ENCODE results near the gene CEP76.

CEP76 gene

DNA sequence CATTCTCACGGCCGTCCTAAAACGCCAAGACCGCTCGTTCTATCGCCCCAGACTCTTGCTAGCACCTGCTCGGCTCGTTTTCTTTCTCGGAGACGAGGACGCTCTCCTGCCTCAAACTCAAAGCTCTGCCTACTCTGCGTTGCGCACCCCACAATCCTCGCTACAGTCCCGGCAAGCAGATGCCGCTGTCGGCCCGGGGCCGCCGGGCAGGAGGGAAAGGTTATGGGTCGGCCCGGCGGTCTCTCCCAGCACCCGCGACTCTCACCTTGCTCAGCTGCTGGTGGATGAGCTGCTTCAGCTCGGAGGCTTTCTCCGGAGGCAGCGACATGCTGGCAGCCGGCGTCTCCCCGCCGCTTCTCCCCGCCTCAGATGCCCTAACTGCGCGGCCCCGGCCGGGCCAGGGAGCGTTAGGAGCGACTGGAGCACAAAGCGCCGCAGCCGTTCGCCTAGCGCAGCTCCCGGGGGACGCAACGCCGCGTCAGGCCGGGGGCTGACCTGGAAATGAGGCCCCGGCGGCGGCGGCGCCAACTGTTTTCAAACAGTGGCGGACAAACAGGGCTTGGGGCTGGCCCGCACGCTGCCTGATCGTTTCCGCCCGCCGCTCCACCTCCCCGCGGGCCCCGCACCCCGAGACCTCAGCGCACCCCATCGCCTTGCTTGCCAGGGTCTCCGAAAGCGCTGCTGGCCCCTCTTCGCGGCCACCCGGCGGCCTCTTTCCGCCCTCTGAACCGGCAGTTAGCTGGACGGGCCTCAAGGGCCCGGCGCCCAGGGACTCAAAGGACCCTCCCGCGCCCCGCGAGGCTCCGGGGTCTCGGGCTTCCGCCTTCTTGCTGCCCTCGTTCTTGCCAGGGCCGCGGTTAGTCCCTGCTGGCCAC is at the start of gene CEP76, which contains the start of gene PSMG2:
Gene CEP76 (minus strand): TSS at position 503 of the 875 bp plus-strand sequence. CDS start 175 bp downstream, at position 328.
Gene PSMG2 (plus strand): TSS at position 822 of the 875 bp plus-strand sequence. CDS start 66 bp downstream, outside the sequence.
- peak; percentile 42 to 96 (median 82) for DNase-seq

- DNase-seq, result no peak
Observed at GRCh38 chr18:12751891-12752290, 49.4 kb upstream of the CEP76 start.

DNA sequence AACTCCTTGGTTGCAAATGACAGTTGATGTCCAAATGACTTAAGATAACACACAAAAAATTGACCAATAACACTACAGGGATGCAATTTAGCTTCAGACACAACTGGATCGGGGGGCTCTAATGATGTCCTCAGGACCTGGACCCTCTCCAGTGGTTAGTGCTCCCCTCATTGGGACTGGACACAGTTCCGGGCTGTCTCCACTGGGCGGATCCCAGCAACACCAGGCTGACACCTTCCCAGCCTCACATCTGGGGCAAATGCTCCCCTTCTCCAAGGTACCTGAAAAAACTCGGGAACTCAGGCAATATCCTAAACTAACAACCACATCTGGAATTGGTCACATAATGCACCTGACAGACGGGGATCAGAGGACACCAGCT is 49.0 kb upstream of the CEP76 start:
- no peak for DNase-seq

GRCh38 chr18:12750715-12751502 is 48.4 kb upstream of the CEP76 start:
- DNase-seq, result no peak

DNA sequence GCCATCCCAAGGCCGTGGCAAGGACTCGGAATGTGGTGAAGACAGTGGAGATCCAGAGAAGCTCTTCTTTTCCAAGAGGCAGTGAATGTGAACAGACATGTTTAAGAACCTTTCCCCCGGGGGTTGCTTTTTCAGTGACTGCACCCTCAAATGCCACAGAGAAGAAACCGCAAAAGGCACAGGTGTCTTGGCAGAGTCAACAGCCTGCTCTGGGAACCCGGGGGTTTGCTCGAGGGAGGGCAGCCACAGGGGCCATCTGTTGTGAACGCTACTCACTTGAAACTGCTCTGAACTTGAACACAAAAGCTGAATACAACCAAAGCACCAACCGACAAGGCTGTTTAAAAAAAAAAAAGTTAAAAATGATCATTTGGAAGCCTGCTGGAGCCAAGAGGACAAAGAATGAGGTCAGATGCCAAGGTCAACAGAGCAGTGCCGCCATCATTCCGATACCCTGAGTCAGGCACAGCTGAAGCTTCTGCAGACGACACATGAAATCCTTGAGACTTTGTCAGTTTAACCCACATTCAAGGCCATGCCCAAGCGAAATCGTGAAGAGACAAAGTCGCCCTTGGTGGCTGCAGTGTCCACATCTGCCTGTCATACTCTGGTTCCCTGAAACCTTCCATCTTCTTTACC is 47.7 kb upstream of the CEP76 start:
- DNase-seq, result no peak

GRCh38 chr18:12749121-12749520 is 46.6 kb upstream of the CEP76 start:
- DNase-seq, result no peak

DNA sequence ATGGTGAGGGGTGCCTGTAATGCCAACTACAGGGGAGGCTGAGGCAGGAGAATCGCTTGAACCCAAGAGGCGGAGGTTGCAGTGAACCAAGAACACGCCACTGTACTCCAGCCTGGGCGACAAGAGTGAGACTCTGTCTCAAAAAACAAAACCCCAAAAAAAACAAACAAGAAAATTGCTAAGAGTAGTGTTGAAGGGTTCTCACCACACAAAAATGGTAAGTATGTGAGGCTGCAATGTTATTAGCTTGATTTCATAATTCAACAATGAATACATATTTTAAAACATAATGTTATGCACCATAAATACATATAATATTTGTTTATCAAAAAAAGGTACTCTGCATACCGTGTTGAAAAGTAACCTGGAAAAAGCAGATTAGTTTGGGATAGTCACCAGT is 46.1 kb upstream of the CEP76 start:
- no peak for DNase-seq

DNA sequence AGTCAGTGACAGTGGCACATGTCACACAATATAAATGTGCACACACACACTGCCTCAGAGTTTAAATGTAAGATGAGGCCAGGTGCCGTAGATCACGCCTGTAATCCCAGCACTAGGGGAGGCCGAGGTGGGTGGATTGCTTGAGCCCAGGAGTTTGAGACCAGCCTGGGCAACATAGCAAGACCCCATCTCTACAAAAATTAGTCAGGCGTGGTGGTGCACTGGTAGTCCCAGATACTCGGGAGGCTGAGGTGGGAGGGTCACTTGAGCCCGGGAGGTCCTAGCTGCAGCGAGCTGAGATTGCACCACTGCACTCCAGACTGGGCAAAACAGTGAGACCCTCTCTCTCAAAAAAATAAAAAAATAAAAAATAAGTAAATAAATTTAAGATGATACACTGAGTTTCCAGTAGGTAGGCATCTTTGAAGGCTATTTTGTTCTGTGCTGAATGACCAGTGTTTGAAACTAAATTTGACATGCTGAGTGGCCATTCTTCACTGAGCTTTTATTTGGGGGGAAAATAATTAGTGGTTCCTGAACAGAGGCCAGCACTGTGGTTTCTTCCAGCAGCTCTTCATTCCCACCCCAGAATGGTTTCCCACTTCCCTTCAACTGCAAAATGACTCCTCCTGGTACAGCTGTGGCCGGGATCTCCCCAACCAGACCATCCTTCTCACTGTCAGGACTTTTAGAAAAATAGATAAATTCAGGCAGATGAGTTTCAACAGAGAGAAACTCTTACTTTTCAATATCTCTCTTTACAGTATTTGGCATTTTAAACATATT is 45.2 kb upstream of the CEP76 start:
- DNase-seq, result no peak

DNA sequence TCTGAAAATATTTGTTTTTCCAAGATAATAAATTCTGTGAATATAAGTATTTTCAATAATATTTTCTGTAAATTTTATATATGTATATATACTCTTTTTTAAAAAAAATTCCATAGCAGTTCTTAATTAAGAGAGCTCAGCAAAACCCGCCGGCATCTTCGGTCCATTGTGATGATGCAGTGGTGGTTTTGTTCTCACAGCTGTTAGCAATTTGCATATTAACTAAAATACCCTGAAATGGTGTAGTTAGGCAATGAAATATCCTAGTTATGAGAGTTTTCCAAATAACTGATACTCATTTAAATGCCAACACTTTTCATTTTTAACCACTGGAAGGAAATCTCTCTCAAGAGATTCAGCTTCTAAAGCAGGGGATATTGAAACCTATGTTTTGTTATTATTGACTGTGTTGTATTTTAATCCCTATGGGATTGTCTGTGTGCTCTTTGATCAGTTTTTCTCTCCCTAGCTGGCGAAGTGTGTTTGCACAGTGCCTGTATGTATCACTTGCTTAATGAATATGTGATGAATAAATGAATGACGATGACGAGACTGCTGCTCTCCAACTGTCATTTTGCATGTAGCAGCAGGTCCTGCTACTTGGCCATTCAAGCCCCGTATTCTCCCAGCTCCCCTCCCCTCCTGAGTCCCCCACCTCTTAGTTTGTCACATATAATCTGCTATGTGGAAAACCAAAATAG is 42.7 kb upstream of the CEP76 start:
- DNase-seq, result no peak

DNA sequence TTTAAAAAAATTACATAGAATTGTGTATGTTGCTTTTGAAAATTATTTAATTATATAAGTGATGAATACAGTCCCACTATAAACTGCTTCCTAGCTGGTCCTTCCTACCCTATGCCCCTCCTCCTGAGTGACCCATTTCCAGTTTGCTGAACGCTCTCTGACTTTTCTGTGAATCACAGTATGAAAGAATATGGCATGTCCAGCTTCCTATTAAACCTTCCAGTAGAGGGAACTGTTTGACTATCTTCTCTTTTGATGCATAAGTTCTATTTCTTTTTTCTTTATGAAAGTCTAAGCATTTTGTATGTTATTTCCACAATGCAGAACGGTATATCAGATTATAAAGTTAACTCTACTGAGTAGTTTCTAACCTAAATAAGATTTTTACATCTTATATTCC is 41.6 kb upstream of the CEP76 start:
- DNase-seq, result no peak

DNA sequence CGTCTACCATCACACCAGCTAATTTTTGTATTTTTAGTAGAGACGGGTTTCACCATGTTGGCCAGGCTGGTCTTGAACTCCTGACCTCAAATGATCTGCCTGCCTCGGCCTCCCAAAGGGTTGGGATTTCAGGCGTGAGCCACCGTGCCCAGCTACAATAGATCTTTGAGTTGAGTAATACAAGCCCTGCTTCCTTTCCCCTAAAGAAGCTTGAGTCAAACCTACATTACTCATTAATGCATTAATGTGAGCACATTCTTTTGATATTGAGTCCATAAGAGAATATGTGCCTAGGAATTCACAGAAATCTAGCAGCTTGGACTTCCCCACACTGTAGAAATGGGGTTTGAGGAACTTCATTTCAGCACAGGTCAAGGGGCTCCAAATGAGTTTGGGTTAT is 39.9 kb upstream of the CEP76 start:
- DNase-seq, result no peak

GRCh38 chr18:12741351-12741750 is 38.8 kb upstream of the CEP76 start:
- no peak for DNase-seq

DNA sequence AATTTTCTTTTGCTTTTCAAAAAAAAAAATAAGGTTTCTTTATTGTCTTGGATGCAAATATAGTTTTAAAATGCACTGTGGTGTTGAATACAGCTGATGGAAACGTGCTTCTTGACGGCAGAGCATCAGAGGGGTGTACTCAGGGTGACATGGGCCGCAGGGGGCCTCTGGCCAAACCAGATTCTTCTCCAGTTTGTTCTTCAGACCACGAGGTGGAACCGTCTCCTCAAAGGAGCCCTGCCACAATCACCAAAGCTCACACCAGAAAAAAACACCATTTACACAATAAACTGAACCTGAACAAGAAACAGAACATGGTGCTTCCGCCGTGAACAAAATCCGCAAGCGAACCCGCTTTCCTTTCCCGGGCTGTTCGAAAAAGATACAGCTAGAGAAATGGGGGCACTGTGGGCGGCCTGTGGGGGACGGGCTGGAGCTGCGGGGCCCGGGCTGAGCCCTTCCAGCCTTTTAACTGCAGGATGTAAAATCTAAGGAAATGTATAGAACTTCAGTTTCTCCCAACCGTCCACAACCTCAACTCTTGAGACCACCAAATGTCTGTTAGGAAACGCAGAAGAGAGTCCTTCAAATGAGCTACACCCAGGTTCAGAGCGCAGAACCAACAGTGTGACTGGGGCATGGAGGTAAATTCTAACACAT is 34.9 kb upstream of the CEP76 start:
- no peak for DNase-seq

DNA sequence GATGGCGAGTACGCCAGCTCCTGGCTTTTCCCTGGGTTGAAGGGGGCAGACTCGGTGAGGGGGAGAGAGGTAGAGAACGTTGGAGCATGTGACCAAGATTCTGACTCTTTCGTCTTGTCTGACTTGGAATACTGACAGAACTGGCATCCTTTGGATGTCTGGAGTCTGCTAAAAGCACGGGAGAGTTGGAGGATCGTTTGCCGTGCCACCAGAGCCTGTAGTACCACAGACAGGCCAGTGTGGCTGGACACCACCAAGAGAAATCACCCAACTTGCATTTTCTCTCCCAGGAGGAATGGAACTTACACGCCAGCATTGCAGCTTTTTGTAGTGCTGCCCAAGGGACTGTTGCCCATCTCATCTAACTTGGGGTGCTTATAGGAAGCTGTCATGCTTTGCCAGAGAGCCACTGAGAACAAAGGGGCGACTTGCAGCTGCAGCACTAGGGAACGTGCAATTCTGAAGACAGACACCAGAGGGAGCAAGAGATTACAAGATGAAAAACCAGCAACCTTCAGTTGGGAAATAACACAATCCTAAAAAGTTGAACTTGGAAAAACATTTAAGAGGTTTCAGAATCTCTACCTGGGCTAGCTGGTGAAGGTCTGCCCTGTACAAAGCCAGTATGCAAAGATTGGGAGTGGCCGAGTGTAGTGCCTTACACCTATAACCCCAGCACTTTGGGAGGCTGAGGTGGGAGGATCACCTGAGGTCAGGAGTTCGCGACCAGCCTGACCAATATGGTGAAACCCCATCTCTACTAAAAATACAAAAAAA is 24.4 kb upstream of the CEP76 start:
- peak in 46 of 51 donors; percentile 1 to 83 (median 30) for DNase-seq

- no peak for DNase-seq
Observed at GRCh38 chr18:12726331-12726730, 23.8 kb upstream of the CEP76 start.

- no peak for DNase-seq
Observed at GRCh38 chr18:12722731-12723130, 20.2 kb upstream of the CEP76 start.

- DNase-seq, result no peak
Observed at GRCh38 chr18:12721495-12722275, 19.2 kb upstream of the CEP76 start.

- no peak for DNase-seq
Observed at GRCh38 chr18:12711446-12711845, 8.9 kb upstream of the CEP76 start.
